ENCODE measurements around the gene NUMBL.

The NUMBL gene

DNA sequence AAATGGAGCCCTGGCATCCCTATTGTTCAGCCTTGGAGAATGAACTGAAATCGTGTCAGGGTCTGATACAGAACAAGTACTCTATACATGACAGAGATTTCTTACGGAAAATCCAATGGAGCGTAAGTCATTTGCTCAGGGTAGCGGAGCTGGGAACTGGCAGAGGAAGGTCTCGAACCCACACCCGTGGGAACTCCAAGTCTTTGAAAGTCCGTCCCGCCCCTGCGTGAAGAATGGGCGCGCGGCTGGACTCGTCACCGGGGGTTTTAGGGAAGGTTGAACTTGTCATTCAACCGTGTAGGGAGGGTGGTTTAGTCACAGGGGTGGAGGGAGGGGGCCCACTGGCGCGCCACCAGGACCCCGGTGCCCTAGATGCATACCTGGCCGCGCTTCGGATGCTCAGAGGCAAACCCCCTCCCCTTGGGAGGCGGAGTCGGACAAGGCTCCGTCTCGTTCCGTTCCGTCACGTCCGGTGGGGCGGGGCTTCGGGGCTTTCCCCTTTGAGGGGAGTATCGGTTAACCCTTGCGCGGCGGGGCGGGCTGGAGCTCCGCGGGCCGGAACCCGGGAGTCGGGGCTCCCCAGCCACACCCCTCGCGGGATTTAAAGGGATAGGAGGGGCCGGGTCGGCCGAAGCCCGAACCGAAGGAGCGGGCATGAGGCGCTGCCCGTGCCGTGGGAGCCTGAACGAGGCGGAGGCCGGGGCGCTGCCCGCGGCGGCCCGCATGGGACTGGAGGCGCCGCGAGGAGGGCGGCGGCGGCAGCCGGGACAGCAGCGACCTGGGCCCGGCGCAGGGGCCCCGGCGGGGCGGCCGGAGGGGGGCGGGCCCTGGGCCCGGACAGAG, 26.3 kb upstream of the NUMBL start, which contains the start of the genes COQ8B and ITPKC:
COQ8B (minus strand) TSS at position 405 of the 843 bp plus-strand sequence. CDS start 2,254 bp downstream, outside the sequence.
ITPKC (plus strand) TSS at position 631 of the 843 bp plus-strand sequence; CDS start at position 655, 24 bp downstream.
- H4K20me1 ChIP-seq, result peaks cover 17% of the 10 kb centered on the region
- peaks cover 59% of the 10 kb centered on the region for H3K4me1 ChIP-seq
- H3K27me3 ChIP-seq, result no peaks in the 10 kb centered on the region
- peak within 1 kb of the TSS; percentile 82 for H3K27ac ChIP-seq
- H3K4me3 ChIP-seq, result peak within 1 kb of the TSS; percentile 75
- no peaks in the 10 kb centered on the region for H3K9me3 ChIP-seq
- peak within 1 kb of the TSS; percentile 95 for H3K4me2 ChIP-seq
- H3K36me3 ChIP-seq, result peaks cover 9% of the 10 kb centered on the region
- peak within 1 kb of the TSS; percentile 86 for H3K9ac ChIP-seq
- no peak for TF ChIP-seq Cebpa-rat (IDR thresholded peaks at IDR 0.05)

- H3K9me3 ChIP-seq, result no peaks in the 10 kb centered on the region
- H3K4me1 ChIP-seq, result peaks cover 58% of the 10 kb centered on the region
- peaks cover 15% of the 10 kb centered on the region for H3K36me3 ChIP-seq
- no peaks in the 10 kb centered on the region for H3K27me3 ChIP-seq
- peak overlapping the region; percentile 75 for H3K4me3 ChIP-seq
- TF ChIP-seq Cebpa-rat (IDR thresholded peaks at IDR 0.05), result no peak
- H3K9ac ChIP-seq, result peak overlapping the region; percentile 86
- H4K20me1 ChIP-seq, result peaks cover 17% of the 10 kb centered on the region
- H3K27ac ChIP-seq, result peak overlapping the region; percentile 82
- peak overlapping the region; percentile 95 for H3K4me2 ChIP-seq
Measured at GRCh38 chr19:40716031-40716481, 25.6 kb upstream of the NUMBL start.

DNA sequence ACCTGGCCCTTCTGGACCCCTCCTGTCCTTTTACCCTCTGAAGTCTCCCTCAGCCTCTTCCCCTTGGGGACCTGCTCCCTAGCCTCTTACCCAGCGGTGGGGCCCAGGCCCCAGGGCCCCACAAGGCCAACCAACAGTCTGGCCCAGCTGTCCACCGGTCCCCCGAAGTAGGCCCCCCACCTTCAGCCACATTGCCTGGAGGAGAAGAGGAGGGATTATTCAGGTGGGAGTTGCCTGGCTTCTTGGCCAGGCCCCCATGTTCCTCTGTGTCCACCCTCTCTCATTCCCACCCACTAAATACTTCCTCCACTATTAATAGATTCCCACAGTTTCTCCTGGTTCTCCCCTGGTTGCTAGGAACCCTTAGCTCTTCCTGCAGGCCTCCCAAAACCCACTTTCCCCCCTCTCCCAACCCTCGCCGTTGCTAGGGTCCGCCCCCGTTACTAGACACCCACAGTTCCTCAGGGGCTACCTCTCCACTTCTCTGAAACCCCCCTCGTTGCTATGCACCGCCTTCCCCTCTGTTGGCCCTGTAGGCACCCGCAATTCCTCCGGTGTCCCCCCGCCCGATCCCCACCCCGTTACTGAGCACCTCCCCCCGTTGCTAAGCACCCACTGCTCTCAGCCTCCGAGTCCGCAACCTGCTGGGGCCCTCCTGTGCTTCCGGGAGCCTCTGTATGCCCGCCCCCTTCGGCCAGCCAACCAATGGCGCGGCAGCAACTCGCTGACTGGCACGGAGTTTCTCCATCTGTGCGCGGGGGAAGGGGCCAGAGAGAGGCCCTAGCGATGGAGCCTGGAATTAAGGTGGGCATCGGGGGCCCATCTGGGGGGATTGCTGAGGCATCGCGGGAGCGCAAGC, 24.2 kb upstream of the NUMBL start:
- TF ChIP-seq Cebpa-rat (IDR thresholded peaks at IDR 0.05), result no peak
- peak overlapping the region; percentile 75 for H3K4me3 ChIP-seq
- peak overlapping the region; percentile 54 for H3K9ac ChIP-seq

GRCh38 chr19:40713939-40714338, 23.5 kb upstream of the NUMBL start:
- Histone ChIP-seq H3K9me3 (no peaks in the 10 kb centered on the region), H3K4me1 (peaks cover 37% of the 10 kb centered on the region), H4K20me1 (peaks cover 16% of the 10 kb centered on the region), H3K27me3 (no peaks in the 10 kb centered on the region), H3K9ac (peak overlapping the region; percentile 54; the same call in 1 of the 2 replicates), H3K4me3 (0 out of 2 replicates have a peak overlapping the region, but pooled peaks have one; percentile 75), H3K36me3 (peaks cover 34% of the 10 kb centered on the region), H3K4me2 (peak overlapping the region; percentile 95), H3K27ac (0 out of 2 replicates have a peak overlapping the region, but pooled peaks have one; percentile 63)
- TF ChIP-seq Cebpa-rat (IDR thresholded peaks at IDR 0.05), result no peak

More for the DNA sequence above, 24.2 kb upstream of the NUMBL start:
- no peaks in the 10 kb centered on the region for H3K27me3 ChIP-seq
- H3K4me2 ChIP-seq, result peak overlapping the region; percentile 95
- H4K20me1 ChIP-seq, result peaks cover 17% of the 10 kb centered on the region
- peaks cover 27% of the 10 kb centered on the region for H3K36me3 ChIP-seq
- peak overlapping the region; percentile 63 for H3K27ac ChIP-seq
- H3K4me1 ChIP-seq, result peaks cover 44% of the 10 kb centered on the region
- H3K9me3 ChIP-seq, result no peaks in the 10 kb centered on the region

- Histone ChIP-seq H3K36me3 (peaks cover 73% of the 10 kb centered on the region), H3K27me3 (no peaks in the 10 kb centered on the region)
Measured at GRCh38 chr19:40709817-40710216, 19.4 kb upstream of the NUMBL start.

DNA sequence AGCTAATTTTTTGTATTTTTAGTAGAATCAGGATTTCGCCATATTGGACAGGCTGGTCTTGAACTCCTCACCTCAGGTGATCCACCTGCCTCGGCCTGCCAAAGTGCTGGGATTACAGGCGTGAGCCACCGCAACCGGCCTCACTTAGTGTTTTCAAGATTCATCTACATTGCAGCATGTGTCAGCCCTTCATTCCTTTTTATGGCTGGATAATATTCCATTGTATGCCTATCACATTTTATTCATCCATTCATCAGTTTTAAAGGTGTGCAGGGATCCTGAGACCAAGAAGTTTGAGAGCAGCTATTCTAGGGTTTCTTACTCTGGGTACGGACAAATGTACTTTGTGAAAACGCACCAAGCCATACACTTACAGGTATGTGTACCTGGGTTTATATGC, 17.2 kb upstream of the NUMBL start:
- H3K9me3 ChIP-seq, result no peaks in the 10 kb centered on the region
- no peak for TF ChIP-seq Cebpa-rat (IDR thresholded peaks at IDR 0.05)
- H3K9ac ChIP-seq, result no peak overlapping the region
- no peak overlapping the region for H3K4me2 ChIP-seq
- peaks cover 89% of the 10 kb centered on the region for H3K36me3 ChIP-seq
- H3K27me3 ChIP-seq, result no peaks in the 10 kb centered on the region
- H4K20me1 ChIP-seq, result no peaks in the 10 kb centered on the region
- no peaks in the 10 kb centered on the region for H3K4me1 ChIP-seq
- no peak overlapping the region for H3K27ac ChIP-seq
- no peak overlapping the region for H3K4me3 ChIP-seq

More at GRCh38 chr19:40709817-40710216, 19.4 kb upstream of the NUMBL start:
- H4K20me1 ChIP-seq, result no peaks in the 10 kb centered on the region
- TF ChIP-seq Cebpa-rat (IDR thresholded peaks at IDR 0.05), result no peak
- H3K4me2 ChIP-seq, result no peak overlapping the region
- H3K4me3 ChIP-seq, result no peak overlapping the region
- peaks cover 5% of the 10 kb centered on the region for H3K4me1 ChIP-seq
- no peaks in the 10 kb centered on the region for H3K9me3 ChIP-seq
- H3K9ac ChIP-seq, result no peak overlapping the region
- no peak overlapping the region for H3K27ac ChIP-seq

GRCh38 chr19:40705950-40706619, 15.6 kb upstream of the NUMBL start:
- no peaks in the 10 kb centered on the region for H3K9me3 ChIP-seq
- H3K4me1 ChIP-seq, result no peaks in the 10 kb centered on the region
- H4K20me1 ChIP-seq, result no peaks in the 10 kb centered on the region
- H3K9ac ChIP-seq, result no peak overlapping the region
- no peaks in the 10 kb centered on the region for H3K27me3 ChIP-seq
- no peak overlapping the region for H3K4me2 ChIP-seq
- no peak for TF ChIP-seq Cebpa-rat (IDR thresholded peaks at IDR 0.05)
- no peak overlapping the region for H3K27ac ChIP-seq
- H3K4me3 ChIP-seq, result no peak overlapping the region
- peaks cover 96% of the 10 kb centered on the region for H3K36me3 ChIP-seq

DNA sequence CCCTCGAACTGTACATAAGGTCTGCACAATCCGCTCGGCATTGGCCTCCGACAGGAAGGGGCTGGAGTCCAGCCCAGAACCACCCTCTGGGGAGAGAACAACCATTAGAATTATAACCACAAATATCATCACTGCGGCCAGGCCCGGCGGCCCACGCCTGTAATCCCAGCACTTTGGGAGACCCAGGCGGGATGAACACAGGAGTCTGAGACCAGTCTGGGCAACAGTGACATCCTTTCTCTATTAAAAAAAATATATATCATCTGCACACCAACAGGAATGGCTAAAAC, 14.9 kb upstream of the NUMBL start:
- H3K4me3 ChIP-seq, result no peak overlapping the region
- H3K9ac ChIP-seq, result no peak overlapping the region
- H3K4me1 ChIP-seq, result no peaks in the 10 kb centered on the region
- no peaks in the 10 kb centered on the region for H3K27me3 ChIP-seq
- H3K36me3 ChIP-seq, result peaks cover 97% of the 10 kb centered on the region
- H3K27ac ChIP-seq, result no peak overlapping the region
- H4K20me1 ChIP-seq, result no peaks in the 10 kb centered on the region
- no peak overlapping the region for H3K4me2 ChIP-seq
- no peak for TF ChIP-seq Cebpa-rat (IDR thresholded peaks at IDR 0.05)
- H3K9me3 ChIP-seq, result no peaks in the 10 kb centered on the region
